HepG2 (cell line): ENCODE measurements around the gene COQ7. TPM values are rescaled to one million over a fixed set of nuclear protein-coding genes. Genes with fewer than 3 reads are reported as not detected.

Experiments
- DPF2 ChIP-seq: sonication (generic); formaldehyde crosslinking; IDR thresholded peaks from 2 replicates; pipeline ENCODE4 v1.4.0; 2020; ENCODE audit warnings: mild to moderate bottlenecking, low read depth, missing genetic modification reagents, borderline replicate concordance
- EED ChIP-seq: sonication (generic); formaldehyde crosslinking; IDR thresholded peaks from 2 replicates; pipeline ENCODE4 v1.5.0; 2020; ENCODE audit warnings: mild to moderate bottlenecking, missing genetic modification reagents
- ERF ChIP-seq: IDR thresholded peaks from 2 replicates; pipeline ENCODE4 v1.6.1; 2018; ENCODE audit warnings: missing biosample characterization, missing genetic modification reagents
- FOXK1 ChIP-seq: sonication (generic); formaldehyde crosslinking; IDR thresholded peaks from 2 replicates; pipeline ENCODE4 v1.4.0; 2020; ENCODE audit warnings: low read depth, missing genetic modification reagents, borderline replicate concordance
- GABPB1 ChIP-seq: IDR thresholded peaks from 2 replicates; pipeline ENCODE4 v1.6.1; 2016; ENCODE audit warnings: mild to moderate bottlenecking, missing genetic modification reagents, moderate library complexity, missing compliant biosample characterization
- MEF2D ChIP-seq: sonication (generic); formaldehyde crosslinking; IDR thresholded peaks from 2 replicates; pipeline ENCODE4 v1.5.1; 2020; ENCODE audit warnings: mild to moderate bottlenecking, missing genetic modification reagents
- MEIS2 ChIP-seq: sonication (generic); formaldehyde crosslinking; IDR thresholded peaks from 2 replicates; pipeline ENCODE4 v1.9.0; 2021; ENCODE audit warnings: mild to moderate bottlenecking, missing genetic modification reagents
- MTERF4 ChIP-seq: sonication (generic); formaldehyde crosslinking; IDR thresholded peaks from 2 replicates; pipeline ENCODE4 v1.8.0; 2023; ENCODE audit warnings: mild to moderate bottlenecking, missing genetic modification reagents
- NFKB2 ChIP-seq: sonication (generic); formaldehyde crosslinking; IDR thresholded peaks from 2 replicates; pipeline ENCODE4 v1.4.0; 2020; ENCODE audit warnings: missing genetic modification reagents, borderline replicate concordance
- SP140L ChIP-seq: sonication (generic); formaldehyde crosslinking; IDR thresholded peaks from 2 replicates; pipeline ENCODE4 v1.4.0; 2020; ENCODE audit warnings: missing genetic modification reagents, borderline replicate concordance
- ZNF143 ChIP-seq: sonication (generic); formaldehyde crosslinking; IDR thresholded peaks from 2 replicates; pipeline ENCODE4 v1.4.0; 2020; ENCODE audit warnings: missing genetic modification reagents
- ZNF225 ChIP-seq: sonication (generic); formaldehyde crosslinking; IDR thresholded peaks from 2 replicates; pipeline ENCODE4 v1.4.0; 2020; ENCODE audit warnings: mild to moderate bottlenecking, missing genetic modification reagents
- ZNF263 ChIP-seq: sonication (generic); formaldehyde crosslinking; IDR thresholded peaks from 2 replicates; pipeline ENCODE4 v1.4.0; 2020; ENCODE audit warnings: missing genetic modification reagents
- ZNF674 ChIP-seq: sonication (generic); formaldehyde crosslinking; IDR thresholded peaks from 2 replicates; pipeline ENCODE4 v1.5.0; 2020; ENCODE audit warnings: low read depth, mild to moderate bottlenecking, missing genetic modification reagents
- ZNF839 ChIP-seq: sonication (generic); formaldehyde crosslinking; IDR thresholded peaks from 2 replicates; pipeline ENCODE4 v1.4.0; 2020; ENCODE audit warnings: missing genetic modification reagents, mild to moderate bottlenecking, borderline replicate concordance
- ZSCAN25 ChIP-seq: sonication (generic); formaldehyde crosslinking; IDR thresholded peaks from 2 replicates; pipeline ENCODE4 v1.8.0; 2022; ENCODE audit warnings: mild to moderate bottlenecking, missing genetic modification reagents
- polyA plus RNA-seq, 8 experiments: library from polyadenylated mRNA; depleted of rRNA in 3 of 8; stranded (reverse) in 7 of 8; unstranded in 1 of 8; fragments of >200 nt; fragmentation: Illumina TruSeq in 4 of 8; extraction: Trizol in 4 of 8; gene quantifications; 2 replicates each; pipeline versions ENCODE4 v1.2.1 to v1.2.3, GENCODE V29; 2011 to 2016; ENCODE audit warnings: low read depth in 4 of 8, missing spikeins in 1 of 8, mixed read lengths in 1 of 8; ENCODE audit not compliant: insufficient read depth in 1 of 8
- total RNA-seq, 5 experiments: library from RNA; depleted of rRNA; stranded (reverse); fragments of >200 nt; fragmentation: Illumina TruSeq; extraction: Trizol; gene quantifications; 2 replicates each; pipeline ENCODE4 v1.2.3, GENCODE V29; 2016; ENCODE audit warnings: low read depth in 1 of 5
- TF ChIP-seq, protein P1 (sequence below): sonication (generic); formaldehyde crosslinking; IDR thresholded peaks from 2 replicates; pipeline ENCODE4 v1.8.1; 2023; ENCODE audit warnings: missing genetic modification reagents, inconsistent platforms, borderline replicate concordance
- TF ChIP-seq, protein P2 (sequence below): sonication (generic); formaldehyde crosslinking; IDR thresholded peaks from 2 replicates; pipeline ENCODE4 v1.4.0; 2020; ENCODE audit warnings: mild to moderate bottlenecking, low read depth, missing genetic modification reagents
- TF ChIP-seq, protein P3 (sequence below): sonication (generic); formaldehyde crosslinking; IDR thresholded peaks from 2 replicates; pipeline ENCODE4 v1.5.1; 2020; ENCODE audit warnings: mild to moderate bottlenecking, missing genetic modification reagents, moderate library complexity

COQ7 gene
- total and polyA plus RNA-seq, 2 of the 13 experiments (the other 11 are each of a cell fraction or from before 2014, with no cell fraction given) = 20.1 to 45.7 TPM

- TF ChIP-seq, protein P1, sequence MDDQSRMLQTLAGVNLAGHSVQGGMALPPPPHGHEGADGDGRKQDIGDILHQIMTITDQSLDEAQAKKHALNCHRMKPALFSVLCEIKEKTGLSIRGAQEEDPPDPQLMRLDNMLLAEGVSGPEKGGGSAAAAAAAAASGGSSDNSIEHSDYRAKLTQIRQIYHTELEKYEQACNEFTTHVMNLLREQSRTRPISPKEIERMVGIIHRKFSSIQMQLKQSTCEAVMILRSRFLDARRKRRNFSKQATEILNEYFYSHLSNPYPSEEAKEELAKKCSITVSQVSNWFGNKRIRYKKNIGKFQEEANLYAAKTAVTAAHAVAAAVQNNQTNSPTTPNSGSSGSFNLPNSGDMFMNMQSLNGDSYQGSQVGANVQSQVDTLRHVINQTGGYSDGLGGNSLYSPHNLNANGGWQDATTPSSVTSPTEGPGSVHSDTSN = no peak
- TF ChIP-seq DPF2 (CRISPR knock-in tag) (0 out of 2 replicates have a peak, but pooled peaks have one; percentile 36), ZNF225 (CRISPR knock-in tag) (peak; percentile 83; the same call in 1 of the 2 replicates), NFKB2 (CRISPR knock-in tag) (peak; percentile 92; the same call in 1 of the 2 replicates), ERF (CRISPR knock-in tag) (peak; percentile 82), MTERF4 (peak; percentile 5; the same call in 1 of the 2 replicates), MEIS2 (CRISPR knock-in tag) (peak; percentile 5; the same call in 1 of the 2 replicates), ZNF674 (CRISPR knock-in tag) (no peak; the same call in 1 of the 2 replicates), GABPB1 (CRISPR knock-in tag) (peak; percentile 77; the same call in 1 of the 2 replicates), MEF2D (peak; percentile 57; the same call in 1 of the 2 replicates), SP140L (0 out of 2 replicates have a peak, but pooled peaks have one; percentile 38), ZNF143 (CRISPR knock-in tag) (no peak), ZNF263 (CRISPR knock-in tag) (peak; percentile 32; the same call in 1 of the 2 replicates), ZSCAN25 (peak; percentile 1; the same call in 1 of the 2 replicates), ZNF839 (CRISPR knock-in tag) (peak; percentile 87; the same call in 1 of the 2 replicates), FOXK1 (CRISPR knock-in tag) (peak; percentile 57; the same call in 1 of the 2 replicates), EED (CRISPR knock-in tag) (peak; percentile 49; the same call in 1 of the 2 replicates)
- TF ChIP-seq, protein P2, sequence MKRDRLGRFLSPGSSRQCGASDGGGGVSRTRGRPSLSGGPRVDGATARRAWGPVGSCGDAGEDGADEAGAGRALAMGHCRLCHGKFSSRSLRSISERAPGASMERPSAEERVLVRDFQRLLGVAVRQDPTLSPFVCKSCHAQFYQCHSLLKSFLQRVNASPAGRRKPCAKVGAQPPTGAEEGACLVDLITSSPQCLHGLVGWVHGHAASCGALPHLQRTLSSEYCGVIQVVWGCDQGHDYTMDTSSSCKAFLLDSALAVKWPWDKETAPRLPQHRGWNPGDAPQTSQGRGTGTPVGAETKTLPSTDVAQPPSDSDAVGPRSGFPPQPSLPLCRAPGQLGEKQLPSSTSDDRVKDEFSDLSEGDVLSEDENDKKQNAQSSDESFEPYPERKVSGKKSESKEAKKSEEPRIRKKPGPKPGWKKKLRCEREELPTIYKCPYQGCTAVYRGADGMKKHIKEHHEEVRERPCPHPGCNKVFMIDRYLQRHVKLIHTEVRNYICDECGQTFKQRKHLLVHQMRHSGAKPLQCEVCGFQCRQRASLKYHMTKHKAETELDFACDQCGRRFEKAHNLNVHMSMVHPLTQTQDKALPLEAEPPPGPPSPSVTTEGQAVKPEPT (CRISPR knock-in tag) = no peak
- TF ChIP-seq, protein P3, sequence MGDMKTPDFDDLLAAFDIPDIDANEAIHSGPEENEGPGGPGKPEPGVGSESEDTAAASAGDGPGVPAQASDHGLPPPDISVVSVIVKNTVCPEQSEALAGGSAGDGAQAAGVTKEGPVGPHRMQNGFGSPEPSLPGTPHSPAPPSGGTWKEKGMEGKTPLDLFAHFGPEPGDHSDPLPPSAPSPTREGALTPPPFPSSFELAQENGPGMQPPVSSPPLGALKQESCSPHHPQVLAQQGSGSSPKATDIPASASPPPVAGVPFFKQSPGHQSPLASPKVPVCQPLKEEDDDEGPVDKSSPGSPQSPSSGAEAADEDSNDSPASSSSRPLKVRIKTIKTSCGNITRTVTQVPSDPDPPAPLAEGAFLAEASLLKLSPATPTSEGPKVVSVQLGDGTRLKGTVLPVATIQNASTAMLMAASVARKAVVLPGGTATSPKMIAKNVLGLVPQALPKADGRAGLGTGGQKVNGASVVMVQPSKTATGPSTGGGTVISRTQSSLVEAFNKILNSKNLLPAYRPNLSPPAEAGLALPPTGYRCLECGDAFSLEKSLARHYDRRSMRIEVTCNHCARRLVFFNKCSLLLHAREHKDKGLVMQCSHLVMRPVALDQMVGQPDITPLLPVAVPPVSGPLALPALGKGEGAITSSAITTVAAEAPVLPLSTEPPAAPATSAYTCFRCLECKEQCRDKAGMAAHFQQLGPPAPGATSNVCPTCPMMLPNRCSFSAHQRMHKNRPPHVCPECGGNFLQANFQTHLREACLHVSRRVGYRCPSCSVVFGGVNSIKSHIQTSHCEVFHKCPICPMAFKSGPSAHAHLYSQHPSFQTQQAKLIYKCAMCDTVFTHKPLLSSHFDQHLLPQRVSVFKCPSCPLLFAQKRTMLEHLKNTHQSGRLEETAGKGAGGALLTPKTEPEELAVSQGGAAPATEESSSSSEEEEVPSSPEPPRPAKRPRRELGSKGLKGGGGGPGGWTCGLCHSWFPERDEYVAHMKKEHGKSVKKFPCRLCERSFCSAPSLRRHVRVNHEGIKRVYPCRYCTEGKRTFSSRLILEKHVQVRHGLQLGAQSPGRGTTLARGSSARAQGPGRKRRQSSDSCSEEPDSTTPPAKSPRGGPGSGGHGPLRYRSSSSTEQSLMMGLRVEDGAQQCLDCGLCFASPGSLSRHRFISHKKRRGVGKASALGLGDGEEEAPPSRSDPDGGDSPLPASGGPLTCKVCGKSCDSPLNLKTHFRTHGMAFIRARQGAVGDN (CRISPR knock-in tag) = peak; percentile 91
Observed at GRCh38 chr16:19113577-19114358, 46.4 kb downstream of the COQ7 start, which contains the start of gene ITPRIPL2 (continued).
